Choroid plexus epithelial cell (primary cell): ENCODE results near the gene ACOT11.
"Not testable (repeated sequence)": the region's sequence is repeated elsewhere in the genome, so short reads cannot be mapped to it uniquely, and the experiment has no call there.

Experiments used
- DNase-seq: peaks from one replicate; pipeline ENCODE4 v3.0.0-alpha.2; 2010; ENCODE audit warnings: low read depth
- H3K4me3 ChIP-seq: 2 replicates; pipeline ENCODE4 v1.5.1; 2011; ENCODE audit warnings: low read depth, mild to moderate bottlenecking, control low read depth, low read length, moderate library complexity
- TF ChIP-seq, protein P1 (sequence below): conservative IDR thresholded peaks from 2 replicates; pipeline ENCODE4 v1.5.1; 2011; ENCODE audit warnings: low read depth, mild to moderate bottlenecking, control low read depth, inconsistent platforms, low read length, moderate library complexity

The ACOT11 gene

DNA sequence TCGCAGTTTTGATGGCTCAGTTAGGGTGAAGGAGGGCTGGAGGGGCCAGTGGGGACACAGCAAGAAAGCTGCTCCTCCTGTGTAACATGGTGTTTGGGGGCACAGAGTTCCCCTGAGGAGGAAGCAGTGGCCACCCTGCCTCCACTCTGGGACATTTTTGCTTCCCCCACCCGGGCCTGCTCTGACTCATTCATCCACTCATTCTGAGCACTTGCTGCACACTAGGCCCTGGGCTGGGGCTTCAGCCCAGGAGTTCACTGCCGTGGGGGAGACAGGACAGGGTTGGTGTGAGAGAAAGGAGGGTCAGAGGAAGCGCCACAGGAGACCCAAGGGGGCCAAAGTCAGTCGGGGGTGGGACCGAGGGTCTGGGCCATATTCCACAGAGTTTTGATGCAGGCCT lies 41.4 kb upstream of the ACOT11 start:
- no peak for DNase-seq
- no peak overlapping the region for H3K4me3 ChIP-seq
- TF ChIP-seq, protein P1, sequence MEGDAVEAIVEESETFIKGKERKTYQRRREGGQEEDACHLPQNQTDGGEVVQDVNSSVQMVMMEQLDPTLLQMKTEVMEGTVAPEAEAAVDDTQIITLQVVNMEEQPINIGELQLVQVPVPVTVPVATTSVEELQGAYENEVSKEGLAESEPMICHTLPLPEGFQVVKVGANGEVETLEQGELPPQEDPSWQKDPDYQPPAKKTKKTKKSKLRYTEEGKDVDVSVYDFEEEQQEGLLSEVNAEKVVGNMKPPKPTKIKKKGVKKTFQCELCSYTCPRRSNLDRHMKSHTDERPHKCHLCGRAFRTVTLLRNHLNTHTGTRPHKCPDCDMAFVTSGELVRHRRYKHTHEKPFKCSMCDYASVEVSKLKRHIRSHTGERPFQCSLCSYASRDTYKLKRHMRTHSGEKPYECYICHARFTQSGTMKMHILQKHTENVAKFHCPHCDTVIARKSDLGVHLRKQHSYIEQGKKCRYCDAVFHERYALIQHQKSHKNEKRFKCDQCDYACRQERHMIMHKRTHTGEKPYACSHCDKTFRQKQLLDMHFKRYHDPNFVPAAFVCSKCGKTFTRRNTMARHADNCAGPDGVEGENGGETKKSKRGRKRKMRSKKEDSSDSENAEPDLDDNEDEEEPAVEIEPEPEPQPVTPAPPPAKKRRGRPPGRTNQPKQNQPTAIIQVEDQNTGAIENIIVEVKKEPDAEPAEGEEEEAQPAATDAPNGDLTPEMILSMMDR, result no peak

GRCh38 chr1:54507033-54507870 lies 40.8 kb upstream of the ACOT11 start:
- no peak overlapping the region for H3K4me3 ChIP-seq
- TF ChIP-seq, protein P1, result no peak
- no peak for DNase-seq

- no peak for DNase-seq
- TF ChIP-seq, protein P1, result no peak
- H3K4me3 ChIP-seq, result no peak overlapping the region
Measured at GRCh38 chr1:54510715-54511270, 37.2 kb upstream of the ACOT11 start.

- H3K4me3 ChIP-seq, DNase-seq: not testable (repeated sequence)
Measured at GRCh38 chr1:54513921-54514580, 34.0 kb upstream of the ACOT11 start.

DNA sequence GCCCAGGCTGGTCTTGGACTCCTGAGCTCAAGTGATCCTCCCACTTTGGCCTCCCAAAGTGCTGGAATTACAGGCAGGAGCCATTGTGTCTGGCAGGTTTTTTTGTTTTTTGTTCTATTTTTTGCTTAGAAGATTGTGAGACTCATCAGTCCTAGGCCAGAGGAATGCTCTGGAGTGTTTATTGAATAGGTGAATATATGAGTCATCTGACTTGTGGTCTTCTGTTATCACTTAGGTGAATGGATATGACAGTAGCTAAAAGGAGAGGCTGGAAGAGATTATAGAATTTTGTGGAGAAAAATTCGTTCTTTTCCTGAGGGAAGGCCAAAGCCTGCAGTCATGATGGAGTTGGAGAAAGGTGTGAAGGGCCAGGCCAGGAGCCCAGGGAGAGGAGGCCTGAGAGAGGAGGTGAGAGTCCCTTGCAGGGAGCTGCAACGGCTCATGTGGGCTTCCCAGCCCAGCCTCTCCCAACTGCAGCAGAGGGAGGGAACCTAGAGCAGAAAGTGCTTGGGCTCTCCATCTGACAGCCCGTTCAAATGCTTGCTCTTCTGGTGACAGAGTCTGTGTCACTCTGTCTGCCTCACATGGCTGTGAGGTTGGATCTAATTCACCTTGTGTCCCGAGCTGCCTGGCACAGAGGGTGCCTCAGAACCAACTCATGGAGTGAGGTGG lies 31.6 kb upstream of the ACOT11 start:
- no peak overlapping the region for H3K4me3 ChIP-seq
- no peak for DNase-seq
- TF ChIP-seq, protein P1, result no peak

GRCh38 chr1:54517496-54517895 lies 30.5 kb upstream of the ACOT11 start:
- no peak for DNase-seq
- H3K4me3 ChIP-seq, result no peak overlapping the region
- TF ChIP-seq, protein P1, result no peak

- TF ChIP-seq, protein P1, result no peak
- no peak for DNase-seq
- no peak overlapping the region for H3K4me3 ChIP-seq
Measured at GRCh38 chr1:54518489-54518888, 29.5 kb upstream of the ACOT11 start.
